Neural progenitor cell (in vitro differentiated cells): Measurements from ENCODE around the gene ZNF277. TPM values are rescaled to one million over a fixed set of nuclear protein-coding genes. Genes with fewer than 3 reads are reported as not detected.
A peak's percentile ranks its signal among the peaks of the same experiment; 100 is the strongest.

ENCODE experiments used
- DNase-seq: peaks from one replicate; pipeline ENCODE4 v3.0.0-alpha.2; 2016; ENCODE audit warnings: low spot score
- H2AFZ ChIP-seq: fragments of 200-600 bp; sonication (generic); replicated peaks from 2 replicates; pipeline ENCODE4 v1.6.1; 2016; ENCODE audit warnings: antibody characterized with exemption
- H3F3A ChIP-seq: fragments of 200-600 bp; sonication (generic); 2 replicates; pipeline ENCODE4 v1.6.1; 2016; ENCODE audit warnings: antibody characterized with exemption, low read depth
- H3K27ac ChIP-seq: fragments of 200-600 bp; sonication (generic); 2 replicates; pipeline ENCODE4 v1.5.1; 2016; ENCODE audit warnings: mild to moderate bottlenecking
- H3K27me3 ChIP-seq: fragments of 200-600 bp; sonication (generic); 2 replicates; pipeline ENCODE4 v1.6.1; 2016; ENCODE audit warnings: mild to moderate bottlenecking, moderate library complexity
- H3K36me3 ChIP-seq: fragments of 200-600 bp; sonication (generic); 2 replicates; pipeline ENCODE4 v1.5.1; 2016
- H3K4me1 ChIP-seq: fragments of 200-600 bp; sonication (generic); 2 replicates; pipeline ENCODE4 v1.6.1; 2016; ENCODE audit warnings: mixed run types
- H3K4me2 ChIP-seq: fragments of 200-600 bp; sonication (generic); 2 replicates; pipeline ENCODE4 v1.6.1; 2016
- H3K4me3 ChIP-seq: fragments of 200-600 bp; sonication (generic); 2 replicates; pipeline ENCODE4 v1.5.1; 2016
- H3K79me2 ChIP-seq: fragments of 200-600 bp; sonication (generic); 2 replicates; pipeline ENCODE4 v1.6.1; 2016; ENCODE audit warnings: low read depth
- H3K9ac ChIP-seq: fragments of 200-600 bp; sonication (generic); 2 replicates; pipeline ENCODE4 v1.6.1; 2016
- H3K9me3 ChIP-seq: fragments of 200-600 bp; sonication (generic); 2 replicates; pipeline ENCODE4 v1.5.1; 2016; ENCODE audit warnings: low read depth
- H4K20me1 ChIP-seq: fragments of 200-600 bp; sonication (generic); 2 replicates; pipeline ENCODE4 v1.6.1; 2016; ENCODE audit warnings: low read depth
- H3K27ac Mint-ChIP-seq: 3 replicates; pipeline ENCODE4 v1.8.0; 2021; ENCODE audit warnings: mixed read lengths
- H3K27me3 Mint-ChIP-seq: 2 replicates; pipeline ENCODE4 v1.8.0; 2022; ENCODE audit warnings: low read depth, mild to moderate bottlenecking, inconsistent platforms, moderate library complexity, mixed read lengths; ENCODE audit not compliant: insufficient read depth
- H3K36me3 Mint-ChIP-seq: 3 replicates; pipeline ENCODE4 v1.8.0; 2021; ENCODE audit warnings: mixed read lengths
- H3K4me1 Mint-ChIP-seq: 3 replicates; pipeline ENCODE4 v1.8.0; 2021; ENCODE audit warnings: mixed read lengths
- H3K4me3 Mint-ChIP-seq: 3 replicates; pipeline ENCODE4 v1.8.0; 2021; ENCODE audit warnings: mild to moderate bottlenecking, moderate library complexity, mixed read lengths
- H3K9me3 Mint-ChIP-seq: 3 replicates; pipeline ENCODE4 v1.8.0; 2020; ENCODE audit warnings: mixed read lengths
- CTCF ChIP-seq: fragments of 200-600 bp; sonication (generic); IDR thresholded peaks from 2 replicates; pipeline ENCODE4 v1.5.1; 2017; ENCODE audit warnings: antibody characterized with exemption, mild to moderate bottlenecking
- EZH2 ChIP-seq: fragments of 200-600 bp; sonication (generic); IDR thresholded peaks from 2 replicates; pipeline ENCODE4 v1.6.1; 2017; ENCODE audit warnings: antibody characterized with exemption, mild to moderate bottlenecking, moderate library complexity
- EZH2phosphoT487 ChIP-seq: fragments of 200-600 bp; sonication (generic); IDR thresholded peaks from 2 replicates; pipeline ENCODE4 v1.6.1; 2017; ENCODE audit warnings: antibody characterized with exemption
- total RNA-seq: library from RNA; depleted of rRNA; stranded (reverse); fragments of >200 nt; gene quantifications from 2 replicates; pipeline ENCODE4 v1.2.3, GENCODE V29; 2015; ENCODE audit warnings: low replicate concordance

ZNF277 gene
- total RNA-seq, 1 donor from 2014 or later = 55.5 TPM

- Mint-ChIP-seq H3K4me1 (peaks cover 62% of the 10 kb centered on the region), H3K36me3 (no peaks in the 10 kb centered on the region), H3K27me3 (no peaks in the 10 kb centered on the region), H3K9me3 (no peaks in the 10 kb centered on the region), H3K4me3 (peak overlapping the region; percentile 69), H3K27ac (peak overlapping the region; percentile 57)
- Histone ChIP-seq H3F3A (peaks cover 28% of the 10 kb centered on the region), H3K27me3 (no peaks in the 10 kb centered on the region), H3K9ac (no peak overlapping the region), H4K20me1 (peaks cover 19% of the 10 kb centered on the region), H3K4me1 (peaks cover 42% of the 10 kb centered on the region), H3K36me3 (no peaks in the 10 kb centered on the region), H2AFZ (no peak overlapping the region), H3K9me3 (no peaks in the 10 kb centered on the region), H3K4me2 (peak overlapping the region; percentile 65), H3K4me3 (peak overlapping the region; percentile 18), H3K79me2 (no peaks in the 10 kb centered on the region), H3K27ac (peak overlapping the region; percentile 26)
- TF ChIP-seq EZH2phosphoT487 (no peak), EZH2 (no peak), CTCF (no peak)
- peak; percentile 87 for DNase-seq
These were observed 44.2 kb upstream of the ZNF277 start for GRCh38 chr7:112162142-112162766.

GRCh38 chr7:112162784-112163506, 43.5 kb upstream of the ZNF277 start:
- Histone ChIP-seq H3K36me3 (no peaks in the 10 kb centered on the region), H3K9ac (no peak overlapping the region), H2AFZ (no peak overlapping the region), H4K20me1 (peaks cover 19% of the 10 kb centered on the region), H3F3A (peaks cover 28% of the 10 kb centered on the region), H3K27ac (peak overlapping the region; percentile 26), H3K27me3 (no peaks in the 10 kb centered on the region), H3K4me1 (peaks cover 42% of the 10 kb centered on the region), H3K9me3 (no peaks in the 10 kb centered on the region), H3K79me2 (no peaks in the 10 kb centered on the region), H3K4me2 (peak overlapping the region; percentile 65), H3K4me3 (peak overlapping the region; percentile 18)
- Mint-ChIP-seq H3K27ac (peak overlapping the region; percentile 57), H3K4me1 (peaks cover 60% of the 10 kb centered on the region), H3K9me3 (no peaks in the 10 kb centered on the region), H3K36me3 (no peaks in the 10 kb centered on the region), H3K27me3 (no peaks in the 10 kb centered on the region), H3K4me3 (peak overlapping the region; percentile 69)
- no peak for TF ChIP-seq CTCF
- TF ChIP-seq EZH2phosphoT487 = no peak
- no peak for TF ChIP-seq EZH2
- peak; percentile 34 for DNase-seq

GRCh38 chr7:112167147-112167546, 39.3 kb upstream of the ZNF277 start:
- no peak overlapping the region for H3K4me2 ChIP-seq
- DNase-seq = no peak
- peaks cover 4% of the 10 kb centered on the region for H3K36me3 Mint-ChIP-seq
- peaks cover 18% of the 10 kb centered on the region for H3F3A ChIP-seq
- H3K79me2 ChIP-seq = no peaks in the 10 kb centered on the region
- peaks cover 2% of the 10 kb centered on the region for H3K27me3 Mint-ChIP-seq
- H3K9me3 ChIP-seq = no peaks in the 10 kb centered on the region
- no peak overlapping the region for H3K4me3 Mint-ChIP-seq
- H3K4me3 ChIP-seq = no peak overlapping the region
- H3K9ac ChIP-seq = no peak overlapping the region
- no peaks in the 10 kb centered on the region for H3K27me3 ChIP-seq
- peaks cover 6% of the 10 kb centered on the region for H4K20me1 ChIP-seq
- H3K4me1 Mint-ChIP-seq = peaks cover 27% of the 10 kb centered on the region
- H3K36me3 ChIP-seq = no peaks in the 10 kb centered on the region
- peaks cover 17% of the 10 kb centered on the region for H3K4me1 ChIP-seq
- H3K27ac ChIP-seq = no peak overlapping the region
- no peak overlapping the region for H2AFZ ChIP-seq
- H3K9me3 Mint-ChIP-seq = no peaks in the 10 kb centered on the region
- H3K27ac Mint-ChIP-seq = no peak overlapping the region
- no peak for TF ChIP-seq CTCF
